ENCODE measurements around the gene SIGLEC5.

DNA sequence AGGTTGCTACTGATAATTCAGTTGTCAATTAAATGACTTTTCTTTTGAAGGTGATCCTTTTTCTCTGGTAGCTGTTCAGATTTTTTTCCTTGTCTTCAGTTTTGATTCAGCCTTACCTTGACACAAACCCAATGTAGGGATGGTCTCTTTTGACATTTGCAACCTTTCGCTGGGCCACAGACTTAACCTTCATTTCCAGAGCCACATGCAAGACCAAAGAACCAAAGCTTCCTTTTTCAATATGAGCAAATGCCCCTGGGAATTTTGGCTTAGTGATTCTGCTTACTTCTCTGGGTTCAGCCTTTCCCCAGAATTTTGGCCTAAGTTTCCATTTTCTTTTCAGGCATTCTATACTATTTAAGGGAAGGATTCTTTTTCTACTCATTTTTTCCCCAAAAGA lies 19.6 kb downstream of the SIGLEC5 start:
- TF ChIP-seq, protein P1, sequence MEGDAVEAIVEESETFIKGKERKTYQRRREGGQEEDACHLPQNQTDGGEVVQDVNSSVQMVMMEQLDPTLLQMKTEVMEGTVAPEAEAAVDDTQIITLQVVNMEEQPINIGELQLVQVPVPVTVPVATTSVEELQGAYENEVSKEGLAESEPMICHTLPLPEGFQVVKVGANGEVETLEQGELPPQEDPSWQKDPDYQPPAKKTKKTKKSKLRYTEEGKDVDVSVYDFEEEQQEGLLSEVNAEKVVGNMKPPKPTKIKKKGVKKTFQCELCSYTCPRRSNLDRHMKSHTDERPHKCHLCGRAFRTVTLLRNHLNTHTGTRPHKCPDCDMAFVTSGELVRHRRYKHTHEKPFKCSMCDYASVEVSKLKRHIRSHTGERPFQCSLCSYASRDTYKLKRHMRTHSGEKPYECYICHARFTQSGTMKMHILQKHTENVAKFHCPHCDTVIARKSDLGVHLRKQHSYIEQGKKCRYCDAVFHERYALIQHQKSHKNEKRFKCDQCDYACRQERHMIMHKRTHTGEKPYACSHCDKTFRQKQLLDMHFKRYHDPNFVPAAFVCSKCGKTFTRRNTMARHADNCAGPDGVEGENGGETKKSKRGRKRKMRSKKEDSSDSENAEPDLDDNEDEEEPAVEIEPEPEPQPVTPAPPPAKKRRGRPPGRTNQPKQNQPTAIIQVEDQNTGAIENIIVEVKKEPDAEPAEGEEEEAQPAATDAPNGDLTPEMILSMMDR (conservative IDR thresholded peaks at IDR 0.05; ENCODE audit: low read depth, low read length) = no peak
- no peak for TF ChIP-seq POLR2A (IDR thresholded peaks at IDR 0.05; ENCODE audit: low read depth, low read length)
- TF ChIP-seq CEBPB (IDR thresholded peaks at IDR 0.05; ENCODE audit: low read depth, low read length) = no peak
- TF ChIP-seq, protein P2, sequence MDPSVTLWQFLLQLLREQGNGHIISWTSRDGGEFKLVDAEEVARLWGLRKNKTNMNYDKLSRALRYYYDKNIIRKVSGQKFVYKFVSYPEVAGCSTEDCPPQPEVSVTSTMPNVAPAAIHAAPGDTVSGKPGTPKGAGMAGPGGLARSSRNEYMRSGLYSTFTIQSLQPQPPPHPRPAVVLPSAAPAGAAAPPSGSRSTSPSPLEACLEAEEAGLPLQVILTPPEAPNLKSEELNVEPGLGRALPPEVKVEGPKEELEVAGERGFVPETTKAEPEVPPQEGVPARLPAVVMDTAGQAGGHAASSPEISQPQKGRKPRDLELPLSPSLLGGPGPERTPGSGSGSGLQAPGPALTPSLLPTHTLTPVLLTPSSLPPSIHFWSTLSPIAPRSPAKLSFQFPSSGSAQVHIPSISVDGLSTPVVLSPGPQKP (IDR thresholded peaks at IDR 0.05; ENCODE audit: borderline replicate concordance, low read depth, low read length) = no peak
- no peak for TF ChIP-seq SMC3 (IDR thresholded peaks at IDR 0.05; ENCODE audit: low read depth, low read length)
- TF ChIP-seq RFX5 (IDR thresholded peaks at IDR 0.05; ENCODE audit: low read depth, low read length) = no peak
- no peak for TF ChIP-seq MAZ (IDR thresholded peaks at IDR 0.05; ENCODE audit: borderline replicate concordance, low read depth, low read length)
- no peak for TF ChIP-seq MAFK (IDR thresholded peaks at IDR 0.05; ENCODE audit: low read depth, low read length)
- no peak for TF ChIP-seq BHLHE40 (IDR thresholded peaks at IDR 0.05; ENCODE audit: low read depth, low read length)
- TF ChIP-seq RCOR1 (IDR thresholded peaks at IDR 0.05; ENCODE audit: insufficient replicate concordance, low read length) = no peak
- TF ChIP-seq, protein P3, sequence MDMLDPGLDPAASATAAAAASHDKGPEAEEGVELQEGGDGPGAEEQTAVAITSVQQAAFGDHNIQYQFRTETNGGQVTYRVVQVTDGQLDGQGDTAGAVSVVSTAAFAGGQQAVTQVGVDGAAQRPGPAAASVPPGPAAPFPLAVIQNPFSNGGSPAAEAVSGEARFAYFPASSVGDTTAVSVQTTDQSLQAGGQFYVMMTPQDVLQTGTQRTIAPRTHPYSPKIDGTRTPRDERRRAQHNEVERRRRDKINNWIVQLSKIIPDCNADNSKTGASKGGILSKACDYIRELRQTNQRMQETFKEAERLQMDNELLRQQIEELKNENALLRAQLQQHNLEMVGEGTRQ (IDR thresholded peaks at IDR 0.05; ENCODE audit: low read depth, low read length) = no peak
- no peak for TF ChIP-seq RAD21 (IDR thresholded peaks at IDR 0.05; ENCODE audit: low read length)
